HepG2 (cell line): Measurements from ENCODE around the gene HOXA7. TPM values are rescaled to one million over a fixed set of nuclear protein-coding genes. Genes with fewer than 3 reads are reported as not detected.

Experiments
- ARNT2 ChIP-seq: sonication (generic); formaldehyde crosslinking; IDR thresholded peaks from 2 replicates; pipeline ENCODE4 v1.8.0; 2022; ENCODE audit warnings: mild to moderate bottlenecking, low read depth, missing genetic modification reagents, moderate library complexity
- CERS6 ChIP-seq: sonication (generic); formaldehyde crosslinking; IDR thresholded peaks from 2 replicates; pipeline ENCODE4 v1.5.0; 2020; ENCODE audit warnings: missing genetic modification reagents
- EHMT2 ChIP-seq: fragments of 200-600 bp; sonication (generic); IDR thresholded peaks from 2 replicates; pipeline ENCODE4 v1.7.0; 2017; ENCODE audit warnings: antibody characterized with exemption, low read depth, low read length, borderline replicate concordance
- FOXK2 ChIP-seq: fragments of 450-650 bp; IDR thresholded peaks from 2 replicates; pipeline ENCODE4 v1.6.1; 2016
- KDM4B ChIP-seq: sonication (generic); formaldehyde crosslinking; IDR thresholded peaks from 2 replicates; pipeline ENCODE4 v1.4.0; 2020; ENCODE audit warnings: missing genetic modification reagents
- MXD1 ChIP-seq: sonication (generic); formaldehyde crosslinking; IDR thresholded peaks from 2 replicates; pipeline ENCODE4 v1.4.0; 2020; ENCODE audit warnings: mild to moderate bottlenecking, missing genetic modification reagents
- SNRNP70 ChIP-seq: fragments of 200-400 bp; formaldehyde crosslinking; IDR thresholded peaks from 2 replicates; pipeline ENCODE4 v1.6.1; 2017; ENCODE audit warnings: mild to moderate bottlenecking, low read depth, low read length, moderate library complexity
- TFDP1 ChIP-seq: IDR thresholded peaks from 2 replicates; pipeline ENCODE4 v1.6.1; 2016; ENCODE audit warnings: missing compliant biosample characterization, missing genetic modification reagents, borderline replicate concordance
- ZBED4 ChIP-seq: sonication (generic); formaldehyde crosslinking; IDR thresholded peaks from 2 replicates; pipeline ENCODE4 v1.4.0; 2020; ENCODE audit warnings: missing genetic modification reagents, borderline replicate concordance
- ZNF18 ChIP-seq: sonication (generic); formaldehyde crosslinking; IDR thresholded peaks from 2 replicates; pipeline ENCODE4 v1.8.0; 2022; ENCODE audit warnings: mild to moderate bottlenecking, missing genetic modification reagents; ENCODE audit not compliant: insufficient replicate concordance
- ZNF251 ChIP-seq: sonication (generic); formaldehyde crosslinking; IDR thresholded peaks from 2 replicates; pipeline ENCODE4 v1.9.0; 2021; ENCODE audit warnings: mild to moderate bottlenecking, missing genetic modification reagents
- ZNF280D ChIP-seq: sonication (generic); formaldehyde crosslinking; IDR thresholded peaks from 2 replicates; pipeline ENCODE4 v1.5.1; 2020; ENCODE audit warnings: mild to moderate bottlenecking, missing genetic modification reagents
- ZNF33A ChIP-seq: sonication (generic); formaldehyde crosslinking; IDR thresholded peaks from 2 replicates; pipeline ENCODE4 v1.5.1; 2020; ENCODE audit warnings: missing genetic modification reagents, mild to moderate bottlenecking, moderate library complexity, borderline replicate concordance
- ZNF496 ChIP-seq: sonication (generic); formaldehyde crosslinking; IDR thresholded peaks from 2 replicates; pipeline ENCODE4 v1.8.1; 2023; ENCODE audit warnings: mild to moderate bottlenecking, moderate library complexity, missing genetic modification reagents; ENCODE audit not compliant: insufficient replicate concordance
- polyA plus RNA-seq, 8 experiments: library from polyadenylated mRNA; depleted of rRNA in 3 of 8; stranded (reverse) in 7 of 8; unstranded in 1 of 8; fragments of >200 nt; fragmentation: Illumina TruSeq in 4 of 8; extraction: Trizol in 4 of 8; gene quantifications; 2 replicates each; pipeline versions ENCODE4 v1.2.1 to v1.2.3, GENCODE V29; 2011 to 2016; ENCODE audit warnings: low read depth in 4 of 8, missing spikeins in 1 of 8, mixed read lengths in 1 of 8; ENCODE audit not compliant: insufficient read depth in 1 of 8
- total RNA-seq, 5 experiments: library from RNA; depleted of rRNA; stranded (reverse); fragments of >200 nt; fragmentation: Illumina TruSeq; extraction: Trizol; gene quantifications; 2 replicates each; pipeline ENCODE4 v1.2.3, GENCODE V29; 2016; ENCODE audit warnings: low read depth in 1 of 5

Gene HOXA7
- total and polyA plus RNA-seq, 2 of the 13 experiments (the other 11 are each of a cell fraction or from before 2014, with no cell fraction given): 0.05 TPM; not detected in 1

- TF ChIP-seq ZNF33A (CRISPR knock-in tag) (no peak), MXD1 (CRISPR knock-in tag) (no peak; the same call in 1 of the 2 replicates), FOXK2 (no peak), KDM4B (CRISPR knock-in tag) (no peak), EHMT2 (no peak), SNRNP70 (no peak), ARNT2 (CRISPR knock-in tag) (peak; percentile 72; the same call in 1 of the 2 replicates), ZNF18 (CRISPR knock-in tag) (peak; percentile 50), ZNF280D (CRISPR knock-in tag) (peak; percentile 62; the same call in 1 of the 2 replicates), ZNF251 (CRISPR knock-in tag) (no peak), ZNF496 (CRISPR knock-in tag) (no peak), ZBED4 (CRISPR knock-in tag) (no peak), TFDP1 (no peak), CERS6 (CRISPR knock-in tag) (no peak)
Observed at GRCh38 chr7:27150568-27151340, 5.7 kb downstream of the HOXA7 start (continued).
